GM19193 (cell line): Measurements from ENCODE around the gene ARID3A.

Source experiments
- POLR2A ChIP-seq: IDR thresholded peaks from 4 replicates; pipeline ENCODE4 v1.6.1; 2011; ENCODE audit not compliant: insufficient read depth, insufficient read length; ENCODE audit errors: extremely low read depth

Gene ARID3A

GRCh38 chr19:888581-889385, 37.1 kb upstream of the ARID3A start:
- TF ChIP-seq POLR2A = no peak

GRCh38 chr19:889662-890295, 36.1 kb upstream of the ARID3A start:
- TF ChIP-seq POLR2A = no peak

GRCh38 chr19:890831-891230, 35.0 kb upstream of the ARID3A start:
- no peak for TF ChIP-seq POLR2A

- no peak for TF ChIP-seq POLR2A
Measured at GRCh38 chr19:892243-892893, 33.5 kb upstream of the ARID3A start.

GRCh38 chr19:892894-893689, 32.7 kb upstream of the ARID3A start, which contains the start of the genes MED16 and RNU6-9:
Gene MED16 (minus strand): TSS chr19:893187. CDS start chr19:891131, 2,056 bp downstream.
Gene RNU6-9 (plus strand): TSS chr19:893484.
- TF ChIP-seq POLR2A = peak; percentile 76

DNA sequence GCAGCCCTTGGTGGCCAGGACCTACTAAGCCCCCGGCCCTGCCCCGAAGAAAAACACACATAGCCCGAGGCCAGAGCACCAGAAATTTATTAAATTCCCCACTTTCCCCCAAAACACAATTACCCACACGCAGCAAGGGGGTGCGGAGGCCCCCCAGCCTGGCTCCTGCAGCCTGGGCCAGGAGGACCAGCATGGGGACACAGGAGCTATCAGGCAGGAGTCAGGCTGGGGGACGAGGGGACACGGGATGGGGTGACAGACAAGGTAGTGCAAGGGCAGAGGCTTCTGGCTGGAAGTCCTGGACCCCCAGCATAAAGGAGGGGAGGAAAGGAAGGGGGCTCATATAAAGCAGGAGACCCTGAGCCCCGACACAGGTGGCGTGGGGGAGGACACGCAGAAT, 29.4 kb upstream of the ARID3A start:
- TF ChIP-seq POLR2A = no peak

DNA sequence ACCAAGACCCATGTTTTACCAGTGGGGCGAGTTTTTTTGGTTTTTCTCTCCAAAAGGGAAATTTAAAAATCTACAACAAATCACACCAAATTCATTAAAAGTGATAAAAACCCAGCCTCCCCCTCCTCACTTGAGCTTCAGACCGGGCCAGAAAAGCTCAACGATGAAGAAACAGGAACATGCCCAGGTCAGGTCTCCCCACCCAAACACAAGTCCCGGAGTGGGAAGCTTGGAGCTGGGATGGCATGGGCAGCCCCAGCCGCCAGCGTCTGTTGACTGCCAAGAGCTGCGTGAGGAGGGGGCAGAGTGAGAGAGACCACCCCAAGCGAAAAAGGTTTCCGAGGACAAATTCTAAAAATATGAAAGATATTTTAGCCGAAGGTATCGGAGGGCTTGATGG, 28.8 kb upstream of the ARID3A start:
- no peak for TF ChIP-seq POLR2A

- no peak for TF ChIP-seq POLR2A
Measured at GRCh38 chr19:897442-898039, 28.3 kb upstream of the ARID3A start.

- TF ChIP-seq POLR2A = no peak
Measured at GRCh38 chr19:898663-899062, 27.2 kb upstream of the ARID3A start.

DNA sequence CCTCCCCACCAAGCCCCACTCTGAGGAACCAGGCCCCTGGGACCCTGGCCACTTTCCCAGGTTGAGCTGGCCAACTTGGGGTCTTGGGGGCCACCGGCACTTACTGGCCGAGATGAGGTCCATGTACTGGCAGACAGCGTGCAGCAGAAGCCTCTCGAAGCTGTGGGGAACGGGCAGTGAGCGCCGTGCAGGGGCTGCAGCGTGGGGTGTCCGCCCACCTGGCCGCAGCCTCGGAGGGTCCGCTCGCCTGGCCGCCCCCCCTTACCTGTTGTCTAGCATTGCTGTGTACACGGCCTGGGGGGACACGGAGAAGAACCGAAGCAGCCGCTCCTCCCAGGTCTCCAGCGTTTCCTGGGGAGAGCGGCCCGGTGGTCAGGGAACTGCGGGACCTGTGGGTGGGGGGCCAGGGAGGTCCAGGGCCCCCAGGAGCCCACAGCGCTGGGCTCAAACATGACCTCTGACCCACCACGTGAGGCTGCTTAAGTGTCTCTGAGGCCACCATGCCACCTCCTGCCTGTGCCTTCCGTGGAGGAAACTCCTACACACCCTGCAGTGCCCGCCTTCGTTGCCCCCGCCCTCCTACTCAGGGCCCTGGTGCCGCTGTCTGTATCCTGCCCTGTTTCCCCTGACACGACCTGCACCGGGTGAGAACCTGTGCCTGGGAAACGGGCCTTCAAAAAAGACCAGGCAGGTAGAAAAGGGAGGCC, 26.3 kb upstream of the ARID3A start:
- TF ChIP-seq POLR2A = no peak

GRCh38 chr19:900043-900301, 25.9 kb upstream of the ARID3A start:
- TF ChIP-seq POLR2A = no peak

- TF ChIP-seq POLR2A = no peak
Measured at GRCh38 chr19:900302-901111, 25.3 kb upstream of the ARID3A start.
